Inflammatory macrophage (primary cell): ENCODE measurements around the gene LRRC75A.
"Not testable (repeated sequence)": the region's sequence is repeated elsewhere in the genome, so short reads cannot be mapped to it uniquely, and the experiment has no call there.

Experiments used
- DNase-seq, 2 donors: peaks; one replicate each; pipeline ENCODE4 v3.0.0-alpha.2; 2020 to 2022

Gene LRRC75A

DNA sequence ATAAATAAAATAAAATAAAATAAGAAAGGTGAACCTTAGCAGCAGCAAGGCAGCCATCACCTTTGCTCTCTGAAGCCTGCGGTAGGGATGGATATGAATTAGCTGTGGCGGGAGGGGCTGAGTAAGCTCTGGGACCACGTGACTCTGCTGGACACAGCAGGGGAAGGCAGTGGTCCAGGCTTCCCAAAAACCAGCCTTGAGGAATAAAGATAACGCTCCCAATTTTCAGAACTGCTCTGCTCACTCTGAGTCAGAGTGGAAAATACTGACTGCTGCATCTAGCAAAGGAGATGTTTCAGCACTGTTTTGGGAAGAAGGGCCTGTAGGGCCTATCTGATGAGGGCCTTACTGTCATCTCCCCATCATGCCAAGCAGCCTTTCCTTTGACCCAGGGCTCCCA, 96.1 kb downstream of the LRRC75A start:
- not testable (repeated sequence) for DNase-seq

GRCh38 chr17:16392491-16392890, 99.5 kb downstream of the LRRC75A start:
- not testable (repeated sequence) for DNase-seq
